Right lobe of liver (tissue), 4 donors: ENCODE results near the gene TCEANC.

ENCODE experiments used
- CTCF ChIP-seq, 4 donors: fragments of 200-600 bp in 3 of 4; fragments of 450-650 bp in 1 of 4; IDR thresholded peaks; one replicate each; pipeline versions ENCODE4 v1.5.1 to v1.8.0; 2016 to 2022; ENCODE audit warnings: antibody characterized with exemption in 4 of 4, mild to moderate bottlenecking in 2 of 4
- POLR2A ChIP-seq: fragments of 450-650 bp; IDR thresholded peaks from one replicate; pipeline ENCODE4 v1.6.1; 2017; ENCODE audit warnings: antibody characterized with exemption, mild to moderate bottlenecking
- donor health status: DM: no; HTN: no; CAD: no.
- donor health status: DM: no; HTN: no; CAD: no.
- donor health status: DM: no; HTN: yes; CAD: no.

- TF ChIP-seq CTCF (IDR thresholded peaks at IDR 0.05) (no peak), POLR2A (no peak)
Observed at GRCh38 chrX:13673016-13673415, 20.1 kb downstream of the TCEANC start.
